SK-N-SH (cell line): ENCODE measurements around the gene LCN2. TPM values are rescaled to one million over a fixed set of nuclear protein-coding genes. Genes with fewer than 3 reads are reported as not detected.

ENCODE experiments used
- CTCF ChIA-PET: fragments of 300-600, 350-600 bp; formaldehyde crosslinking; extraction: SDS; loops from one replicate; lab custom pipeline; 2021; lab: Yijun Ruan, JAX
- POLR2A ChIA-PET: fragments of 350-600 bp; sonication (Branson Sonifier 250); formaldehyde crosslinking; extraction: SDS; loops from one replicate; lab custom pipeline; 2020; ENCODE audit warnings: antibody characterized with exemption, inconsistent platforms; lab: Yijun Ruan, JAX
- DNase-seq: peaks from one replicate; pipeline ENCODE4 v3.0.0; 2012
- H2AFZ ChIP-seq: fragments of 200-600 bp; sonication (generic); 2 replicates; pipeline ENCODE4 v1.8.1; 2016; ENCODE audit warnings: antibody characterized with exemption, mild to moderate bottlenecking, low read depth
- H3F3A ChIP-seq: fragments of 200-600 bp; sonication (generic); replicated peaks from 2 replicates; pipeline ENCODE3; 2016; ENCODE audit warnings: antibody characterized with exemption, mild to moderate bottlenecking; ENCODE audit not compliant: insufficient read depth
- H3K27ac ChIP-seq, 2 experiments: fragments of 200-500 bp in 1 of 2; fragments of 200-600 bp in 1 of 2; sonication (Bioruptor generic) in 1 of 2; sonication (generic), shearing (Covaris generic) in 1 of 2; 2 replicates each; pipeline versions ENCODE4 v1.5.1 to v1.6.1; 2014 to 2016; ENCODE audit warnings: low read depth in 2 of 2, inconsistent platforms in 1 of 2, low read length in 1 of 2, mild to moderate bottlenecking in 1 of 2, mixed read lengths in 1 of 2
- H3K27me3 ChIP-seq: fragments of 200-600 bp; sonication (generic), shearing (Covaris generic); 2 replicates; pipeline ENCODE4 v1.6.1; 2016; ENCODE audit warnings: mixed run types; ENCODE audit not compliant: insufficient read depth
- H3K36me3 ChIP-seq, 2 experiments: fragments of 200-500 bp in 1 of 2; fragments of 200-600 bp in 1 of 2; sonication (Bioruptor generic) in 1 of 2; sonication (generic) in 1 of 2; replicated peaks in 1 of 2; 2 replicates each; pipeline versions ENCODE3 to v1.5.1; 2014 to 2016; ENCODE audit warnings: low read length in 1 of 2, mild to moderate bottlenecking in 1 of 2; ENCODE audit not compliant: insufficient read depth in 2 of 2, control insufficient read depth in 1 of 2
- H3K4me1 ChIP-seq, 2 experiments: fragments of 200-500 bp in 1 of 2; fragments of 200-600 bp in 1 of 2; sonication (Bioruptor generic) in 1 of 2; sonication (generic), shearing (Covaris generic) in 1 of 2; 2 replicates each; pipeline versions ENCODE4 v1.5.1 to v1.6.1; 2014 to 2016; ENCODE audit warnings: low read depth in 1 of 2, low read length in 1 of 2, mixed run types in 1 of 2; ENCODE audit not compliant: insufficient read depth in 2 of 2, control insufficient read depth in 1 of 2
- H3K4me2 ChIP-seq: fragments of 200-600 bp; sonication (generic), shearing (Covaris generic); 2 replicates; pipeline ENCODE4 v1.6.1; 2017; ENCODE audit warnings: mixed run types
- H3K4me3 ChIP-seq, 2 experiments: fragments of 200-500 bp in 1 of 2; fragments of 200-600 bp in 1 of 2; sonication (Bioruptor generic) in 1 of 2; sonication (generic), shearing (Covaris generic) in 1 of 2; 2 replicates each; pipeline versions ENCODE4 v1.5.1 to v1.8.1; 2014 to 2016; ENCODE audit warnings: low read depth in 2 of 2, inconsistent platforms in 1 of 2, low read length in 1 of 2, mild to moderate bottlenecking in 1 of 2, mixed read lengths in 1 of 2, moderate library complexity in 1 of 2
- H3K79me2 ChIP-seq: fragments of 200-600 bp; sonication (generic); 2 replicates; pipeline ENCODE4 v1.8.1; 2017; ENCODE audit warnings: mild to moderate bottlenecking; ENCODE audit not compliant: insufficient read depth
- H3K9ac ChIP-seq: fragments of 200-600 bp; sonication (generic); 2 replicates; pipeline ENCODE4 v1.6.1; 2017; ENCODE audit warnings: mixed run types
- H3K9me2 ChIP-seq: fragments of 200-600 bp; sonication (generic); 2 replicates; pipeline ENCODE4 v1.6.1; 2017; ENCODE audit warnings: mixed run types
- H3K9me3 ChIP-seq: fragments of 200-600 bp; sonication (generic); 2 replicates; pipeline ENCODE4 v1.6.1; 2017; ENCODE audit warnings: mixed run types, mild to moderate bottlenecking, moderate library complexity
- H4K20me1 ChIP-seq: fragments of 200-600 bp; sonication (generic); 2 replicates; pipeline ENCODE4 v1.6.1; 2017; ENCODE audit warnings: mild to moderate bottlenecking, mixed run types; ENCODE audit not compliant: insufficient read depth
- CHD2 ChIP-seq: fragments of 150-350 bp; IDR thresholded peaks from 2 replicates; pipeline ENCODE4 v1.6.1; 2018; ENCODE audit warnings: low read length; ENCODE audit not compliant: partially characterized antibody
- ELF1 ChIP-seq: IDR thresholded peaks from 2 replicates; pipeline ENCODE4 v1.4.0; 2012
- EP300 ChIP-seq, 2 experiments: IDR thresholded peaks; 2 replicates each; pipeline versions ENCODE4 v1.4.0 to v1.6.1; 2012; ENCODE audit warnings: borderline replicate concordance in 1 of 2, low read depth in 1 of 2, low read length in 1 of 2
- MXI1 ChIP-seq: IDR thresholded peaks from 2 replicates; pipeline ENCODE4 v1.6.1; 2012; ENCODE audit warnings: mild to moderate bottlenecking, low read depth, low read length, improper control_type of control experiment
- NFIC ChIP-seq: IDR thresholded peaks from 2 replicates; pipeline ENCODE4 v1.4.0; 2012; ENCODE audit warnings: borderline replicate concordance
- RAD21 ChIP-seq: IDR thresholded peaks from 2 replicates; pipeline ENCODE4 v1.6.1; 2012; ENCODE audit warnings: mild to moderate bottlenecking, low read length
- RCOR1 ChIP-seq: fragments of 150-350 bp; IDR thresholded peaks from 2 replicates; pipeline ENCODE4 v1.6.1; 2017; ENCODE audit warnings: antibody characterized with exemption, low read length
- SIN3A ChIP-seq: IDR thresholded peaks from 2 replicates; pipeline ENCODE4 v1.6.1; 2012; ENCODE audit warnings: low read depth, mild to moderate bottlenecking, low read length, moderate library complexity, borderline replicate concordance
- USF1 ChIP-seq: IDR thresholded peaks from 2 replicates; pipeline ENCODE4 v1.4.0; 2012; ENCODE audit warnings: low read depth, borderline replicate concordance
- USF2 ChIP-seq: fragments of 150-350 bp; IDR thresholded peaks from 2 replicates; pipeline ENCODE4 v1.6.1; 2017; ENCODE audit warnings: antibody characterized with exemption, low read length, low read depth, borderline replicate concordance
- WGBS: methylation state at CpG from one replicate; pipeline ENCODE4 v1.1.6; 2017; ENCODE audit warnings: low lambda C conversion rate; 5-methylcytosine and 5-hydroxymethylcytosine counted together
- polyA plus RNA-seq, 3 experiments: library from polyadenylated mRNA; depleted of rRNA; stranded (reverse); fragments of >200 nt; gene quantifications; 2 replicates each; pipeline ENCODE4 v1.2.3, GENCODE V29; 2012
- TF ChIP-seq, protein P1 (sequence below): fragments of 200-600 bp; sonication (generic); IDR thresholded peaks from 2 replicates; pipeline ENCODE4 v1.6.1; 2017; ENCODE audit warnings: antibody characterized with exemption, mild to moderate bottlenecking, moderate library complexity
- TF ChIP-seq, protein P2 (sequence below): IDR thresholded peaks from 2 replicates; pipeline ENCODE4 v1.4.0; 2012; ENCODE audit warnings: low read depth, borderline replicate concordance

LCN2 gene
- polyA plus RNA-seq, 1 of the 3 experiments (the other 2 are of a cell fraction): not detected

DNA sequence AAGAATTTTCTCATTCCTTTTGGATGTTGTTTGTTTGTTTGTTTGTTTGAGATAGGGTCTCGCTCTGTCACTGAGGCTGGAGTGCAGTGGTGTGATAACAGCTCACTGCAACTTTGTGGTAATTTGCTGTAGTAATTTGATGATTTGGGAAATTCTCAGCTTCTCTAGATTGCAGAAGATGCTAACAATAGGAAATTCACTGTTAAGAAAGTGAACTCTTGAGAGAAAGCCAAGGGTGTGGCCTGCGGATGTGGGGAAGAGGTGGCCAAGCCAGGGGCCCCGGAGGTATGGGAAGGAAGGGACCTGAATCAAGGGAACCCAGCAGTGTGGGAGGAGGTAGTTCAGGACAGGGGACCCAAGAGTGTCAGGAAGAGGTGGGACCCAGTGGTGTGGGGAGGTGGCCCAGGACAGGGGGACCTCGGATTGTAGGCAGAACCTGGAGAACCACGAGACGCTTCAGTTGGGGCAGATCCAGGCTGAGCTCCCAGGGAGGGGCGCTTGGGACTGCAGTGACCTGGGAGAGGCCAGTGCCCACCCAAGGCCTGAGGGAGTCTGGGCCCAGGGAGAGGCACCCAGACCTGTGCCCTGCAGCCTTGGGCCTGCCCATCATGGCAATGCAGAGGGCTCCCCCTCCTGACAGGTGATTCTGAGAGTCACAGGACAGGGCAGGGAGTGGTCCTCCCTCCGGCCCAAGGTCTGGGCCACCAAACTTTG is 5.6 kb upstream of the LCN2 start:
- Histone ChIP-seq H4K20me1 (no peaks in the 10 kb centered on the region), H3K4me2 (no peak overlapping the region), H2AFZ (no peak overlapping the region), H3K27ac (no peak overlapping the region), H3K9me3 (no peaks in the 10 kb centered on the region), H3K27me3 (no peaks in the 10 kb centered on the region), H3K79me2 (no peaks in the 10 kb centered on the region), H3K9me2 (no peaks in the 10 kb centered on the region), H3F3A (no peaks in the 10 kb centered on the region), H3K4me1 (no peaks in the 10 kb centered on the region), H3K4me3 (no peak overlapping the region), H3K36me3 (no peaks in the 10 kb centered on the region), H3K9ac (no peak overlapping the region)
- ChIA-PET POLR2A (no interaction called here), CTCF (interaction anchor here (1.1 to 1.7 kb wide), 2 partner anchors 23 to 26 kb away, joined by 3 to 10 read pairs; no protein-coding TSS in a partner anchor)
- DNase-seq: no peak
- TF ChIP-seq, protein P1, sequence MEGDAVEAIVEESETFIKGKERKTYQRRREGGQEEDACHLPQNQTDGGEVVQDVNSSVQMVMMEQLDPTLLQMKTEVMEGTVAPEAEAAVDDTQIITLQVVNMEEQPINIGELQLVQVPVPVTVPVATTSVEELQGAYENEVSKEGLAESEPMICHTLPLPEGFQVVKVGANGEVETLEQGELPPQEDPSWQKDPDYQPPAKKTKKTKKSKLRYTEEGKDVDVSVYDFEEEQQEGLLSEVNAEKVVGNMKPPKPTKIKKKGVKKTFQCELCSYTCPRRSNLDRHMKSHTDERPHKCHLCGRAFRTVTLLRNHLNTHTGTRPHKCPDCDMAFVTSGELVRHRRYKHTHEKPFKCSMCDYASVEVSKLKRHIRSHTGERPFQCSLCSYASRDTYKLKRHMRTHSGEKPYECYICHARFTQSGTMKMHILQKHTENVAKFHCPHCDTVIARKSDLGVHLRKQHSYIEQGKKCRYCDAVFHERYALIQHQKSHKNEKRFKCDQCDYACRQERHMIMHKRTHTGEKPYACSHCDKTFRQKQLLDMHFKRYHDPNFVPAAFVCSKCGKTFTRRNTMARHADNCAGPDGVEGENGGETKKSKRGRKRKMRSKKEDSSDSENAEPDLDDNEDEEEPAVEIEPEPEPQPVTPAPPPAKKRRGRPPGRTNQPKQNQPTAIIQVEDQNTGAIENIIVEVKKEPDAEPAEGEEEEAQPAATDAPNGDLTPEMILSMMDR: no peak
- TF ChIP-seq USF2 (no peak), EP300 (IDR thresholded peaks at IDR 0.05; ENCODE audit: borderline replicate concordance in 1 of 2, low read depth in 1 of 2, low read length in 1 of 2) (no peak), ELF1 (no peak), SIN3A (no peak), RAD21 (no peak), USF1 (no peak), MXI1 (no peak), NFIC (no peak), CHD2 (no peak), RCOR1 (no peak)
- TF ChIP-seq, protein P2, sequence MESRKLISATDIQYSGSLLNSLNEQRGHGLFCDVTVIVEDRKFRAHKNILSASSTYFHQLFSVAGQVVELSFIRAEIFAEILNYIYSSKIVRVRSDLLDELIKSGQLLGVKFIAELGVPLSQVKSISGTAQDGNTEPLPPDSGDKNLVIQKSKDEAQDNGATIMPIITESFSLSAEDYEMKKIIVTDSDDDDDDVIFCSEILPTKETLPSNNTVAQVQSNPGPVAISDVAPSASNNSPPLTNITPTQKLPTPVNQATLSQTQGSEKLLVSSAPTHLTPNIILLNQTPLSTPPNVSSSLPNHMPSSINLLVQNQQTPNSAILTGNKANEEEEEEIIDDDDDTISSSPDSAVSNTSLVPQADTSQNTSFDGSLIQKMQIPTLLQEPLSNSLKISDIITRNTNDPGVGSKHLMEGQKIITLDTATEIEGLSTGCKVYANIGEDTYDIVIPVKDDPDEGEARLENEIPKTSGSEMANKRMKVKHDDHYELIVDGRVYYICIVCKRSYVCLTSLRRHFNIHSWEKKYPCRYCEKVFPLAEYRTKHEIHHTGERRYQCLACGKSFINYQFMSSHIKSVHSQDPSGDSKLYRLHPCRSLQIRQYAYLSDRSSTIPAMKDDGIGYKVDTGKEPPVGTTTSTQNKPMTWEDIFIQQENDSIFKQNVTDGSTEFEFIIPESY: no peak
- WGBS: 79% methylated on average over 8 of the region's 8 CpGs
